ENCODE data around the gene ARHGAP26.

The ARHGAP26 gene

DNA sequence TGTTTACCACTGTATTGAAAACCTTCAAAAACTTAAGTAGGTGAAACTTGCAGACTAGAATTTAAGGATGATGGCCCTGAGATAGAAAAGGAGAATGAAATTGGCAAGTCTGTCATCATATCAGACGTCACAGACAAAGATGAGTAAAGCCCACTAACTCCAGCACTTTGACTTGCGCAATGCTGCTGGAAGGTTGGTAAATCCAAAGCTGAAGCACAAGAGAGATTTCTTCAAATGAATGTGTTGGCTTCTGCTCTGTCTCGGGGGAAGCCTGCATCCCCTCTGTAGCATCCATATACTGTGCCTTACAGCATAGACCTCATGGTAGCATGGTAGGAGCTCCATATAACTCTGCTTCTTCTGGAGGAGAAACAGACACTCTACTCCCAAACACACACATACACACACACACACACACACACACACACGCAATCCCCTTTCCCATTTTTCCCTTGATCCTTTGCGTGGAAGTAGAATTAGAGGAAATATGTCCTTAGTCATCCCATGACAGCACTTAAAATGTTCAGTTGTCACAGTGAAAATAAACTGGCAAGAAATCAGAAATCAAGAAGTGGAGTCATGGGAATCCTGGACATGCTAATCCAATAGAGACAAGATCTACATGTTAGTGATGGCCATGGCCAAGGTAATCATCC lies 391.8 kb downstream of the ARHGAP26 start:
- Histone ChIP-seq H3K27me3 (ENCODE audit: low read depth, low read length) (no peaks in the 10 kb centered on the region), H3K4me3 (ENCODE audit: low read depth in 1 of 2, low read length in 2 of 2) (no peak overlapping the region), H3K4me1 (ENCODE audit: control insufficient read depth in 1 of 2, insufficient read depth in 2 of 2, low read length in 2 of 2) (no peaks in the 10 kb centered on the region), H3K36me3 (ENCODE audit: control insufficient read depth in 1 of 2, insufficient read depth in 2 of 2, low read length in 2 of 2) (no peaks in the 10 kb centered on the region), H3K27ac (ENCODE audit: low read length) (no peak overlapping the region), H3K9me3 (ENCODE audit: control insufficient read depth in 1 of 2, low read length in 2 of 2) (no peaks in the 10 kb centered on the region)

DNA sequence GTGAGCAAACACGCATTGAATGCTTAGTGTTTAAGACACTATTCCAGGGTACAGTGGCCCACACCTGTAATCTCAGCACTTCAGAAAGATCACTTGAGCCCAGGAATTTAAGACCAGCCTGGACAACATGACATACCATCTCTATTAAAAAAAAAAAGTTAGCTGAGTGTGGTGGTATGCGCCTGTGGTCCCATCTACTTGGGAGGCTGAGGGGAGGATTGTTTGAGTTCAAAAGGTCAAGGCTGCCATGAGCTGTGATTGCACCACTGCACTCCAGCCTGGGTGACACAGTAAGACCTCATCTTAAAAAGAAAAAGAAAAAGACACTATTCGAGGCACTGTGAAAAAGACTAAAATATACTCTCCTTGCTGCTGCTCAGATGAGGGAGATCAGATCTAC lies 392.6 kb downstream of the ARHGAP26 start:
- no peak overlapping the region for H3K27ac ChIP-seq (ENCODE audit: low read length)
- H3K4me3 ChIP-seq (ENCODE audit: low read depth in 1 of 2, low read length in 2 of 2), result no peak overlapping the region
- no peaks in the 10 kb centered on the region for H3K9me3 ChIP-seq (ENCODE audit: control insufficient read depth in 1 of 2, low read length in 2 of 2)
- peaks cover 0 to 3% of the 10 kb centered on the region in 2 donors for H3K4me1 ChIP-seq (ENCODE audit: control insufficient read depth in 1 of 2, insufficient read depth in 2 of 2, low read length in 2 of 2)
- no peaks in the 10 kb centered on the region for H3K36me3 ChIP-seq (ENCODE audit: control insufficient read depth in 1 of 2, insufficient read depth in 2 of 2, low read length in 2 of 2)
- H3K27me3 ChIP-seq (ENCODE audit: low read depth, low read length), result no peaks in the 10 kb centered on the region

DNA sequence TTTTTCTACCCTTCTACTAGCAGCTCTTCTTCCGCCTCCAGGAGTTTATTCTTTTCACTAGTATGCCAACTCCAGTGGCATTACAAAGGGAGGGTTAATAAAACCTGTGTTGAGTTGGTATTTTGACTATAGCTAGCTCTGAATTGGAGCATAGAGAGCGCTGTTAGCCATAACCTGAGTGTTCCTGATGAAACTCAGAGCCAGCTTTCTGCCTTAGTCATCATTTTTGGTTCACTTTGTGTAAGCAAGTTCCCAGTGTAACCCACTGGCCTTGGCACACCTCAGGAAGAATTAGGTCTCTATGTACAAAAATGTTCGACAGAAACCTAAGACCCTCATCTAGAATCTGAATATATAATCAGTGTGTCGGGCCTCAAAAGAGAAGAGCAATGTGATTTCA lies 394.4 kb downstream of the ARHGAP26 start:
- no peak overlapping the region for H3K4me3 ChIP-seq (ENCODE audit: low read depth in 1 of 2, low read length in 2 of 2)
- no peak overlapping the region for H3K27ac ChIP-seq (ENCODE audit: low read length)
- H3K4me1 ChIP-seq (ENCODE audit: control insufficient read depth in 1 of 2, insufficient read depth in 2 of 2, low read length in 2 of 2), result peaks cover 0 to 7% of the 10 kb centered on the region in 2 donors
- no peaks in the 10 kb centered on the region for H3K27me3 ChIP-seq (ENCODE audit: low read depth, low read length)
- H3K9me3 ChIP-seq (ENCODE audit: control insufficient read depth in 1 of 2, low read length in 2 of 2), result no peaks in the 10 kb centered on the region
- H3K36me3 ChIP-seq (ENCODE audit: control insufficient read depth in 1 of 2, insufficient read depth in 2 of 2, low read length in 2 of 2), result no peaks in the 10 kb centered on the region

DNA sequence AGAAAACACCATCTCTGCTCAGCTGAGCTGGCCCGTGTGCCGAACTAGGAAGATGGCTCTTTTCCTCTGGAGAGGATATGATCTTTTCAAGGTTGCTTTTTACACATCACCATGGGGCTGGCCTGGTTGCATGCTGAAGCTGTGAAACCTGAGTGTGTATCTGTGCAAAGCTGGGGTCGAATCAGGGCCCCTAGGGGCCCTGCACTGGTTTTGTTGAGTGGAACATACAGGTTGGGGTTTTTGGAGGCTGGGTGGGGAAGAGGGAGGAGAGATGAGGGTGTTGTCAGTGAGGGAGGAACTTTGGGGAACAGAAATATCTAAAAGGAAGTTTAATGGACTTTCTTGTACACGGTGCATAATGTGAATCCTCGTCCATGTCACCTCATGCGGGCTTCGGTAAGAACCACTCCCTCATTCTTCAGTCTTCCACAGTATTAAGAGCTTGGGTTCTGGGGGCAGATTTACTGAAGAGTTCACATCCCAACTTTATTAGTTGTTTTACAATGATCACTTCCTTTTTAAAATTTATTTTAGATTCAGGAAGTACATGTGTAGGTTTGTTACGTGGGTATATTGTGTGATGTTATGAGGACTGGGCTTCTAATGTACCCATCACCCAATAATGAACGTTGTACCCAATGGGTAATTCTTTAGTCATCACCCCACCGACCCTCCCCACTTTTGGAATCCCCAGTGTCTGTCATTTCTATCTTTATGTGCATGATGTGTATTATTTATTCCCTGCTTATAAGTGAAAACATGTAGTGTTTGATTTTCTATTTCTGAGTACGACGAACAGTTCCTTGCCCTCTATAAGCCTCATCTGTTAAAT lies 395.1 kb downstream of the ARHGAP26 start:
- no peaks in the 10 kb centered on the region for H3K36me3 ChIP-seq (ENCODE audit: control insufficient read depth in 1 of 2, insufficient read depth in 2 of 2, low read length in 2 of 2)
- peaks cover 0 to 7% of the 10 kb centered on the region in 2 donors for H3K4me1 ChIP-seq (ENCODE audit: control insufficient read depth in 1 of 2, insufficient read depth in 2 of 2, low read length in 2 of 2)
- H3K27me3 ChIP-seq (ENCODE audit: low read depth, low read length), result no peaks in the 10 kb centered on the region
- H3K27ac ChIP-seq (ENCODE audit: low read length), result no peak overlapping the region
- no peaks in the 10 kb centered on the region for H3K9me3 ChIP-seq (ENCODE audit: control insufficient read depth in 1 of 2, low read length in 2 of 2)
- no peak overlapping the region for H3K4me3 ChIP-seq (ENCODE audit: low read depth in 1 of 2, low read length in 2 of 2)

DNA sequence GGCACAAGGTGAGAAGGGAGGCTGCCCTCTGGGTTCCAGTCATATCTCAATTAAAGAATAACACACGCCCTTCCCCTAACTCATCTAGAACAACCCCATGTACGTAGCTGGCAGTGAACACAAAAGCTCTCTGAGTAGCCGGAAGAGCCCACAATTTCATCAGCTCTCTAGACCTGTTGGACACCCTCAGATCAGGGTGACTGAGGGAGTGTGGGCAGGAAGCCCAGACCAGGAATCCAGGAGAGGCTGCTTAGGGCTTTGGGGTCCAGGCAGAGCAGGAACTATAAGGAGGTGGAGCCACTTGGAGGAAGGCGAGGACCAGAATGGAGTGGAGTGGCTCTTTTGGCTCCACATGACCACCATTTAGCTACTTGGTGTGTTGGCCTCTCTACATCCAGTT lies 395.9 kb downstream of the ARHGAP26 start:
- no peak overlapping the region for H3K4me3 ChIP-seq (ENCODE audit: low read depth in 1 of 2, low read length in 2 of 2)
- no peak overlapping the region for H3K27ac ChIP-seq (ENCODE audit: low read length)
- H3K36me3 ChIP-seq (ENCODE audit: control insufficient read depth in 1 of 2, insufficient read depth in 2 of 2, low read length in 2 of 2), result no peaks in the 10 kb centered on the region
- no peaks in the 10 kb centered on the region for H3K27me3 ChIP-seq (ENCODE audit: low read depth, low read length)
- H3K9me3 ChIP-seq (ENCODE audit: control insufficient read depth in 1 of 2, low read length in 2 of 2), result no peaks in the 10 kb centered on the region
- peaks cover 0 to 7% of the 10 kb centered on the region in 2 donors for H3K4me1 ChIP-seq (ENCODE audit: control insufficient read depth in 1 of 2, insufficient read depth in 2 of 2, low read length in 2 of 2)

DNA sequence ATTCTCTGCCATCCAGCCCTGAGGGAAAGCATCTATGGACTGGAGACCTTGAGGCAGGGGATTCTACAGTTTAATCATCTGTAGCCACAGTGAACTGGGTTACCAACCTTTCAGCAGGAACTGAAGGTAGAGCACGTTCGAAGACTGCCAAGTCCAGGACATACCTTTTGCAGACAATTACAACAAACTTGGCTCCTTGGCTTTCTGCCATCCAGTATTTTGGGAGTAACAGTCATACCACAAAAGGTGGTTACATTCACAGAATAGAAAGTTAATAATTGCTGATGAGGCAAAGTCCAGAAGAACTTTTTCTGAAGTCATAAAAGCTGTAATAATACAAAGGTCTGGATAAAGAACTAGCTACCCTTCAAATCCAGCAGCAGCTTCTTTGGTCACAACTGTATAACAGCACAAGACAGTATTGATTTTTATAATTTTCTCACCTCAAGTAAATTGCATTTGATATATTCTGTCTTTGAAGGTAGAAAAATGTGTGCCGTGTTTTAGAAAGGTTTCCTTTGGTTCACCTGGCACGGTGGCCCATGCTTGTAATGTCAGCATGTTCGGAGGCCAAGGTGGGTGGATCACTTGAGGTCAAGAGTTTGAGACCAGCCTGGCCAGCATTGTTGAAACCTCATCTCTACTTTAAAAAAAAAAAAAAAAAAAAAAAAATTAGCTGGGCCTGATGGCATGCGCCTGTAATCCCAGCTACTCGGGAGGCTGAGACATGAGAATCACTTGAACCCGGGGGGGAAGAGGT lies 396.7 kb downstream of the ARHGAP26 start:
- H3K36me3 ChIP-seq (ENCODE audit: control insufficient read depth in 1 of 2, insufficient read depth in 2 of 2, low read length in 2 of 2), result no peaks in the 10 kb centered on the region
- H3K4me3 ChIP-seq (ENCODE audit: low read depth in 1 of 2, low read length in 2 of 2), result no peak overlapping the region
- H3K27me3 ChIP-seq (ENCODE audit: low read depth, low read length), result no peaks in the 10 kb centered on the region
- no peak overlapping the region for H3K27ac ChIP-seq (ENCODE audit: low read length)
- H3K9me3 ChIP-seq (ENCODE audit: control insufficient read depth in 1 of 2, low read length in 2 of 2), result no peaks in the 10 kb centered on the region
- peaks cover 0 to 7% of the 10 kb centered on the region in 2 donors for H3K4me1 ChIP-seq (ENCODE audit: control insufficient read depth in 1 of 2, insufficient read depth in 2 of 2, low read length in 2 of 2)

DNA sequence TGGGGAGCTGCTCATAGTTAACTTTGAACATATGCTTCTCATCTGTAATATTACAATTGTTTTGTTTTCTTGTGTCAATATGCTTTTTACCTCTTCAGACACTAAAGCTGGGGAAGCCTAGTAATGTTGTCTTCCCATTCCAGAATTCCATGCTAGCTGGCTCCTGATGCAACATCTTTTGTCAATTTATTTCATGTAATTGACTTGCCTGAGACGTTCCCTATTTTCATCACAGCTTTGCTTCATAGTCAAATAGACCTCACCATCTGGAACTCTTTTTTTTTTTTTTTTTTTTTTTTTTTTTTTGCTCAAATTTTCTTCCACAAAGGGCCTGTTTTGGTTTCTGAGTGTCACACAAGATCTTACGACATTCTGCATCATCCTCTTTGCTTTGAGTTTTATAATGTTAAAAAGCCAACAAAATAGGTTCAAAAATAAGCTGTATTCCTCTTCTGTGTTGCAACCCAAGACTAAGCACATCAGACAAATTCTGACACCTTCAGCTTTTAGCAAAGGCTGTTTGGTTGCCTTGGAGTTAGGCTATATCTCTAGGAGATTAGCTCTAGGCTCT lies 398.1 kb downstream of the ARHGAP26 start:
- Histone ChIP-seq H3K4me1 (ENCODE audit: control insufficient read depth in 1 of 2, insufficient read depth in 2 of 2, low read length in 2 of 2) (peaks cover 0 to 7% of the 10 kb centered on the region in 2 donors), H3K27me3 (ENCODE audit: low read depth, low read length) (no peaks in the 10 kb centered on the region), H3K4me3 (ENCODE audit: low read depth in 1 of 2, low read length in 2 of 2) (no peak overlapping the region), H3K36me3 (ENCODE audit: control insufficient read depth in 1 of 2, insufficient read depth in 2 of 2, low read length in 2 of 2) (peaks cover 0 to 4% of the 10 kb centered on the region in 2 donors), H3K9me3 (ENCODE audit: control insufficient read depth in 1 of 2, low read length in 2 of 2) (no peaks in the 10 kb centered on the region), H3K27ac (ENCODE audit: low read length) (no peak overlapping the region)

DNA sequence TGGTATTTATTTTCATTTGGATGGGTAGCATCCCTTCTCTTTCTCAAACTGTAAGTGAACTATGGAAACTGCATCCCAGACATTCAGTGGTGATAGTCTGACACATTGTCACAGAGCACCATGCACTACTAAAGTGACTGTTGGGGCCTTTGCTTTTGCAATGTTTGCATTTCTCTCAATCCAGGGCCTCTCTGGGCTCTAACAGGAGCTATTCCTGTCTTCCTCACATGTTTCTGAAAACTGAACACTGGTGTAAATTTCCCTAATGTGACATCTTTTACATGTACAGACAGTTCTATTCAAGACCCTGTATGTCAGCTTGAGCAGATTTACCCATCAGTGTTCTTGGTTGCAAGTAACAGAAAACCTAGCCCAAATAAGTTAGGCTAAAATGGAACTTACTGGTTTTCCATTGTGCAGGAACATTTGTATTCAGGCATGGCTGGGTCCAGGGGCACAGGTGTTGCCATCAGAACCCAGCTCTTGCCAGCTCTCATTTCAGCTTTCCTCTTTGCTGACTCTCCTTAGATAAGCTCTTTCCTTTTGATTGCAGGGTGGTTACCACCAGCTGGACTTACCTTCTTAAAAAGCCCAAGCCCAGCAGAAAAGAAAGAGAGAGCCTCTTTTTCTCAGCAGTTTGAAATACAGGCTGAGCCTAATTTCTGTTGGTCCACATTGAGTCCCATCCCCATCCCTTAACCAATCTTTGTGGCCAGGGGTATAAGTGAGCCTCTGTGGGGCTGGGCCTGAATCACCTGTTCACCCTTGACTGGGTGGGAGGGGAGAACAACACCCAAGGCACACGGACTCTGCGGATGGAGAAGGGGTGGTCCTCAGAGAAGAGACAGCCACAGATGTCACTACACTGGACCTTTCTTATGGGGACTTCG lies 399.0 kb downstream of the ARHGAP26 start:
- Histone ChIP-seq H3K27ac (ENCODE audit: low read length) (no peak overlapping the region), H3K36me3 (ENCODE audit: control insufficient read depth in 1 of 2, insufficient read depth in 2 of 2, low read length in 2 of 2) (peaks cover 0 to 4% of the 10 kb centered on the region in 2 donors), H3K9me3 (ENCODE audit: control insufficient read depth in 1 of 2, low read length in 2 of 2) (no peaks in the 10 kb centered on the region)

DNA sequence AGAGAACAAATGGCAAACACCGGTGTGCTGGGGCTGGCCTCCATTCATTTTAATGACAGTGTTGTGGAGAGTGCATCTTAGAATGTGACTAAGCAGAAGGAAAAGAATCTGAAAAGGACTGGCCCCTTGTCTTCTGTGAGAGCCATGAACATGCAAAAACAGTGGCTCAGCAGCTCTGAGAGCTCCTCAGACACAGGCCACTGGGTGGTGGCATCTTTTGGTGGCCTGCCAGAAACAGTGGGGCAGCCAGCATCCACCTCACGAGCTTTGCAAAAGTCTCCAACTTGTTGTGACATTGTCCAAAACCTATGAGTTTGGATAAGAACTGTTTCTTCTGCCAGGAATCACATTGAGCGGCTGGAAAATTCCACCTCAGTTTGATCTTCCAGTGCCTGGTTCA lies 399.9 kb downstream of the ARHGAP26 start:
- no peaks in the 10 kb centered on the region for H3K27me3 ChIP-seq (ENCODE audit: low read depth, low read length)
- no peaks in the 10 kb centered on the region for H3K9me3 ChIP-seq (ENCODE audit: control insufficient read depth in 1 of 2, low read length in 2 of 2)
- peaks cover 0 to 7% of the 10 kb centered on the region in 2 donors for H3K4me1 ChIP-seq (ENCODE audit: control insufficient read depth in 1 of 2, insufficient read depth in 2 of 2, low read length in 2 of 2)
- H3K4me3 ChIP-seq (ENCODE audit: low read depth in 1 of 2, low read length in 2 of 2), result no peak overlapping the region
- H3K27ac ChIP-seq (ENCODE audit: low read length), result no peak overlapping the region
- H3K36me3 ChIP-seq (ENCODE audit: control insufficient read depth in 1 of 2, insufficient read depth in 2 of 2, low read length in 2 of 2), result peaks cover 0 to 4% of the 10 kb centered on the region in 2 donors

More for the DNA sequence above, 399.0 kb downstream of the ARHGAP26 start:
- H3K4me3 ChIP-seq (ENCODE audit: low read depth in 1 of 2, low read length in 2 of 2), result no peak overlapping the region
- H3K4me1 ChIP-seq (ENCODE audit: control insufficient read depth in 1 of 2, insufficient read depth in 2 of 2, low read length in 2 of 2), result peaks cover 0 to 7% of the 10 kb centered on the region in 2 donors
- no peaks in the 10 kb centered on the region for H3K27me3 ChIP-seq (ENCODE audit: low read depth, low read length)

DNA sequence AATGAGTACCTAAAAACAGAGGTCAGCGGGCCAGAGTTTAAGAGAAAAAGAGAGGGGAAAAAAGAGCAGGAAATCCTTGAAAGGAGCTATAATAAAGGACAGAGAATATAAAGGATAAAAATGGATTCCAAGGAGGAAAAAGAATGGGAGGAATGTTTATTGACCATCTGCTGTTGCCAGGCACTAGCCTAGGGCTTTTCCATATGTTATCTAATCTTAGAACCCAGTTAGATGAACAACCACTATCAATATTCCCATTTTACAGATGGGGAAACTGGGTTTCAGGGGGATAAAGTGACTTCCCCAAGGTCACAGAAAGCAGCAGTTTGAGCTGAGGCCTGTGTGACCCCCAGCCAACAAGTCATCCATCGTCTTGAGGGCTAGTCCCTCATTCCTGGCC lies 400.8 kb downstream of the ARHGAP26 start:
- Histone ChIP-seq H3K4me1 (ENCODE audit: control insufficient read depth in 1 of 2, insufficient read depth in 2 of 2, low read length in 2 of 2) (peaks cover 0 to 7% of the 10 kb centered on the region in 2 donors), H3K27ac (ENCODE audit: low read length) (no peak overlapping the region), H3K27me3 (ENCODE audit: low read depth, low read length) (no peaks in the 10 kb centered on the region)

More for the DNA sequence above, 400.8 kb downstream of the ARHGAP26 start:
- Histone ChIP-seq H3K9me3 (ENCODE audit: control insufficient read depth in 1 of 2, low read length in 2 of 2) (no peaks in the 10 kb centered on the region), H3K36me3 (ENCODE audit: control insufficient read depth in 1 of 2, insufficient read depth in 2 of 2, low read length in 2 of 2) (peaks cover 0 to 4% of the 10 kb centered on the region in 2 donors), H3K4me3 (ENCODE audit: low read depth in 1 of 2, low read length in 2 of 2) (no peak overlapping the region)
